Stimulated activated CD8-positive, alpha-beta memory T cell treated with anti-CD3 and anti-CD28 coated beads, Interleukin-2, amount 100 ng/mL, for 48 hours (primary cell): Measurements from ENCODE around the gene ABCG1.

Source experiments
- DNase-seq, 2 donors: peaks; one replicate each; pipeline ENCODE4 v3.0.0-alpha.2; 2020; ENCODE audit warnings: low read depth in 2 of 2

The ABCG1 gene

GRCh38 chr21:42191696-42192595, 27.0 kb upstream of the ABCG1 start:
- DNase-seq: no peak

- peak; percentile 39 to 60 for DNase-seq
Observed at GRCh38 chr21:42193131-42193671, 25.7 kb upstream of the ABCG1 start.

- DNase-seq: no peak
Observed at GRCh38 chr21:42193721-42194120, 25.2 kb upstream of the ABCG1 start.

GRCh38 chr21:42194863-42195262, 24.1 kb upstream of the ABCG1 start:
- no peak for DNase-seq

GRCh38 chr21:42195378-42196031, 23.4 kb upstream of the ABCG1 start:
- no peak for DNase-seq

- no peak for DNase-seq
Observed at GRCh38 chr21:42198929-42199867, 19.7 kb upstream of the ABCG1 start.

GRCh38 chr21:42199868-42200463, 19.0 kb upstream of the ABCG1 start:
- no peak for DNase-seq

- DNase-seq: no peak
Observed at GRCh38 chr21:42200906-42201614, 17.9 kb upstream of the ABCG1 start.

GRCh38 chr21:42201615-42202161, 17.3 kb upstream of the ABCG1 start:
- DNase-seq: no peak

- no peak for DNase-seq
Observed at GRCh38 chr21:42202321-42202720, 16.6 kb upstream of the ABCG1 start.

- DNase-seq: no peak
Observed at GRCh38 chr21:42203321-42203720, 15.6 kb upstream of the ABCG1 start.

GRCh38 chr21:42203936-42204335, 15.0 kb upstream of the ABCG1 start:
- no peak for DNase-seq

- no peak for DNase-seq
Observed at GRCh38 chr21:42207426-42207825, 11.5 kb upstream of the ABCG1 start.

GRCh38 chr21:42208036-42208435, 10.9 kb upstream of the ABCG1 start:
- DNase-seq: no peak

- no peak for DNase-seq
Observed at GRCh38 chr21:42208801-42209490, 10.0 kb upstream of the ABCG1 start.

GRCh38 chr21:42209801-42210479, 9.0 kb upstream of the ABCG1 start:
- DNase-seq: no peak

- DNase-seq: no peak
Observed at GRCh38 chr21:42212266-42212665, 6.7 kb upstream of the ABCG1 start.

GRCh38 chr21:42213082-42213774, 5.7 kb upstream of the ABCG1 start:
- no peak for DNase-seq
